GM10266 (cell line): ENCODE measurements around the gene LTBP3.

Source experiments
- DNase-seq: peaks from one replicate; pipeline ENCODE4 v3.0.0; 2012; ENCODE audit errors: extremely low spot score
- TF ChIP-seq, protein P1 (sequence below): IDR thresholded peaks from 2 replicates; pipeline ENCODE4 v1.5.1; 2012; ENCODE audit warnings: mild to moderate bottlenecking, low read depth; ENCODE audit not compliant: control insufficient read depth, insufficient read depth; ENCODE audit errors: missing control alignments

Gene LTBP3

DNA sequence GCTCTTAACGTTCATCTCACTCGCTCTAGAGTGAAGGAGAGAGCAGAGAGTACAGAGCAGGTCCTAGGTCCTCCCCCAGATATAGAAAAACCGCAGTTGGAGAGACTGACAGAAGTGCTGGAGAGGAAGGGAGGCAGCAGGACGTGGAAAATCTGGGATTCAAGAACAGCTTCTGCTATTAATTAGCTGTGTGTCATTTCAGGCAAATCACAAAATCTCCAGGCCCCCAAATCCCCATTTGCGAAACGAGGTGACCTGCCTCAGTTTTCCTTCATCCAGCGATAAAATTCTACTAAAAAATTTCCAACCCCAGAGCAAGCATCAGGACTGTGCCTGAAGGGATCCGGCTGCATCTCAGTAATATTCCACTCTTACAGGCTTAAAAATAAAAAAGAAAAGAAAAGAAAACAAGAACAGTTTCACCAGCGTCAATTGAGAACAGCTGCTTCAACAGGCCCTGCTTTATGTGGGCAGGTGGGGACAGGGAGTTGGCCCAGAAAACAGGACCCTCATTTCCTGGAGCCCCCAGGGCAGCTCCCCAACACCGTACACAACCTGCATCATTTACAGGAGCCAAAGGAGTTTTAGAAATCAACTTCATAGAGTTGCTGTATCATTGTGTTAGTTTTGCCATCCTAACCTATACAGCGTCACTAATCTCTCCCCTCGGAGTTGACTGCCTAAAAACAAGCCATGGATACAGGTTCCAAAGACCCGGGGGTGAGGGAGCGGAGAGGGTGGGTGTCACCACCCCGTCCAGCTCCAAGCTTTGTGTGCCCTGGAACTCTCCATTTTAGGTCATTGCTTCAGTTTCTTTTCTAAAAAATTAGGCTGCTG, 61.6 kb downstream of the LTBP3 start:
- no peak for DNase-seq
- TF ChIP-seq, protein P1, sequence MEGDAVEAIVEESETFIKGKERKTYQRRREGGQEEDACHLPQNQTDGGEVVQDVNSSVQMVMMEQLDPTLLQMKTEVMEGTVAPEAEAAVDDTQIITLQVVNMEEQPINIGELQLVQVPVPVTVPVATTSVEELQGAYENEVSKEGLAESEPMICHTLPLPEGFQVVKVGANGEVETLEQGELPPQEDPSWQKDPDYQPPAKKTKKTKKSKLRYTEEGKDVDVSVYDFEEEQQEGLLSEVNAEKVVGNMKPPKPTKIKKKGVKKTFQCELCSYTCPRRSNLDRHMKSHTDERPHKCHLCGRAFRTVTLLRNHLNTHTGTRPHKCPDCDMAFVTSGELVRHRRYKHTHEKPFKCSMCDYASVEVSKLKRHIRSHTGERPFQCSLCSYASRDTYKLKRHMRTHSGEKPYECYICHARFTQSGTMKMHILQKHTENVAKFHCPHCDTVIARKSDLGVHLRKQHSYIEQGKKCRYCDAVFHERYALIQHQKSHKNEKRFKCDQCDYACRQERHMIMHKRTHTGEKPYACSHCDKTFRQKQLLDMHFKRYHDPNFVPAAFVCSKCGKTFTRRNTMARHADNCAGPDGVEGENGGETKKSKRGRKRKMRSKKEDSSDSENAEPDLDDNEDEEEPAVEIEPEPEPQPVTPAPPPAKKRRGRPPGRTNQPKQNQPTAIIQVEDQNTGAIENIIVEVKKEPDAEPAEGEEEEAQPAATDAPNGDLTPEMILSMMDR: no peak

DNA sequence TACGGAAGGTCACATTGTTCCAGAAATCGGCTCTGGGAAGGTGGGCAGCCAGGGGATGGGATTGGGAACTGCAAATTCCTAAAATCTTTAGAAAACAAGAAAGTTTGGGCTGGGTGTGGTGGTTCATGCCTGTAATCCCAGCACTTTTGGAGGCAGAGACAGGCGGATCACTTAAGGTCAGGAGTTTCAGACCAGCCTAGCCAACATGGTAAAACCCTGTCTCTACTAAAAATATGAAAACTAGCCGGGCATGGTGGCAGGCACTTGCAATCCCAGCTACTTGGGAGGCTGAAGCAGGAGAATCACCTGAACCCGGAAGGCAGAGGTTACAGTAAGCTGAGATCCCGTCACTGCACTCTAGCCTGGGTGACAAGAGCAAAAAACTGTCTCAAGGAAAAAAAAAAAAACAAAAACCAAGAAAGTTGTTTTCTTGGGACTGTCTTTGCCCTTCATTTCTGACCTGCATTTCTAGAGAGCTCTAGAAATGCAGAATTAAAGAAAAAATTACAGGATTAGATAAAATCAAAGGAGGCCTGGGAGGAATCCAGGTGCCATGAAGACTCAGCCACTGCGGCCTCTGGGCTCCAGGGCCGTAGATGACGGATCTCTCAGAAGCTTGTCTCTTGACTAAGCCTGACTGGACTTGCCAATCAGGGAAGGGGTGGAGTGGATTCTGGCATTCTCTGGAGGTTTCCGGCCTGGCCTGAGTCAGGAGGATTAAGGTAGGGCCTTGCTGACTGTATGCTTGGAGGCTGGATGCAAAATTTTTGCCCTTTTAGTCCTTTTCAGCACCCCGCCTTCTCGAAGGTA, 64.6 kb downstream of the LTBP3 start:
- DNase-seq: no peak
- TF ChIP-seq, protein P1: no peak

DNA sequence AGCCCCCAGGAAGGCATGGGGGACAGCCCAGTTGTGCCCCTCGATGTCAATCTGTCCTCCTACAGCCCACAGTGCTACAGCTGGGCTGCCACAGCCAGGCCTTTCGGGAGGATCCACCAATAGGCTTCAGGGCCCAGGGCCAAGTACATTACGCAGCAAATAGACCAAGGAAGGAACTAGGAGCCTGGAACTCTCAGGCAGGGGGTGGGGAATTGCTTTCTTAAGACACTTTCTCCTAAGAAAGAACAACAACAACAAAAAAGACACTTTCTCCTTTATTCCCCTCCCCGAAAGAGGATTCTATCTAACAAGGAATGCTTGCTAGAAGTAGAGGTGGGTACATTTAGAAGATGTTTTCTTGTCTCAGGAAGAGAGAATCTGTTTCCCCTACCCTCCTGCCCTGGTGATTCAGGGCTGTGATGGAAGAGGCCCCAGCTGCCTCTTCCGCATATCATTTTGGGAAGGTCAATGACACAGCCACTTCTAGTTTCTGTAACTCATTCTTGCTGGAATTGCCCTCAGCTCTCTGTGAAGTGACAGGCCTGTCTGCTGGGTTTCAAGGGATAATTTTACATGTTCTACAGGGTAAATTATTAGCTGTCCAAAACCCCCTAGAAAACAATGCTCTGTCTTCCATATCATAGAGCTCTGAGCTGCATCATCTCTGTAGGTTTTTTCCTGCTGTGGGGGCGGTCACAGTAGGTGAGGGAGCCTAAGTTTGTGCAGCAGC, 65.4 kb downstream of the LTBP3 start:
- TF ChIP-seq, protein P1: no peak
- no peak for DNase-seq

DNA sequence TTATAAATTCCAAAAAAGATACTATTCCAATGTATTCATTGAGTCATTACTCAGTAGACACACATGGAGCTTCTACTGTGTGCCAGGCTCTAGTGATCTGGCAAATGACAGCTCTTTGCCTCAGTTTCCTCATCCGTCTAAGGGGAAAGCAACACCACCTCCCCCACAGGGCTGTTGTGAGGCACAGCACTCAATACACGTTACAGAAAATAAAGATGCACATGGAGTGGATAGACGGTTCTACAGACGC, 65.8 kb downstream of the LTBP3 start:
- DNase-seq: no peak
- TF ChIP-seq, protein P1: no peak

DNA sequence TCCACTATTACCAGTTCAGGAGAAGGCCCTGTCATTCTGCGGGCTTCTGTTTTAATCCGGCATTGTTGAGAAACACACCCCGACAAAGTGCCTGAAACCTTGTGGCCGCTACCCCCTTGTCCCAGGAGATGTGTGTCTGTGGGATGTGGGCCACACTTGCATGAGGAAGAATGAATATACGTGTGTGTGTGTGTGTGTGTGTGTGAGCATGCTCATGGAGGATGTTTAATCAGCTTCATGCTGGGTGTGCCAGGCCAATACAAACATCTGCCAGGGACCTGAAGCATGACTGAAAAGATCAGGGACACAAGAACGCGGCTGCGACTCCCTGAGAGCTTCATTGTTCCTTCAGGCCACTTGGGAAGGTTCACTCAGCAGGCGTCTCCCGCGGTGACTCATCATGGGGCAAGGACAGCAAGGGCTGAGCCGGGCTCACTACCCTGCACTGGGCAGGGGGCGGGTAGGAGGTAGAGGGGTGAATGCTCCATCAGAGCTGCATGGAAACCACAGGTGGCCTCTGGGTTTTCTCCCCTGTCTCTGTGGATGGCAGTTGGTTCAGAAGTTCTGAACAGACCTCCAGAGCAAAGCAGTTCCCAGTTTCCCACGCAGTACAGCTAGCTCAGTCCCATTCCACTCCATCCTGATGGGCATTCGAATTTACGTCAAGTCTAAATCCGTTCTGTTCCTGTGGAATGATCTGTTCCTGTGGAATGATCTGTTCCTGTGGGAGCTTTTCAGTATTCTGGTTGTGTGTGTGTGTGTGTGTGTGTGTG, 66.4 kb downstream of the LTBP3 start:
- DNase-seq: no peak
- TF ChIP-seq, protein P1: no peak

DNA sequence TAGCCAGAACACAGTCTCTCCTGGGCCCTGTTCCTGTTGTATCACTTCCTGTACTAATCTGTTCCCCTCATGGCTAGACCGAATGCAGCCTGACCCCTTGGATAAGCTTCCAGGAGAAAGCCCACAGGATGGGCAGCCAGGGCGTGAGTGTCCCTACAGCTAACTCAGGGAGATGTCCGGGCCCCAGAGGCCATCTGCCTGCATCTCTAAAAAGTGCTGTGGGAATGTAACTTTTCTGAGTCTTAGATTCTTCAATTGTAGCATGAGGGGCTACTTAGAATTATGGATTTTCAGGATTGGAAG, 67.0 kb downstream of the LTBP3 start:
- TF ChIP-seq, protein P1: no peak
- no peak for DNase-seq
